Stimulated activated CD8-positive, alpha-beta memory T cell treated with anti-CD3 and anti-CD28 coated beads, Interleukin-12 subunit alpha, Interleukin-12 subunit beta, amount 100 ng/mL, for 1 hour (primary cell): ENCODE data around the gene TCERG1L.
"Not testable (repeated sequence)": the region's sequence is repeated elsewhere in the genome, so short reads cannot be mapped to it uniquely, and the experiment has no call there.

ENCODE experiments used
- DNase-seq: peaks from one replicate; pipeline ENCODE4 v3.0.0-alpha.2; 2020; ENCODE audit warnings: low read depth

Gene TCERG1L

GRCh38 chr10:131165092-131165491, 146.4 kb downstream of the TCERG1L start:
- DNase-seq: no peak

GRCh38 chr10:131162866-131163843, 148.4 kb downstream of the TCERG1L start:
- DNase-seq: no peak

- DNase-seq: no peak
These were observed 149.3 kb downstream of the TCERG1L start for GRCh38 chr10:131162211-131162610.

- DNase-seq: no peak
These were observed 150.4 kb downstream of the TCERG1L start for GRCh38 chr10:131161087-131161486.

- no peak for DNase-seq
These were observed 151.2 kb downstream of the TCERG1L start for GRCh38 chr10:131160219-131160875.

GRCh38 chr10:131159771-131160170, 151.8 kb downstream of the TCERG1L start:
- no peak for DNase-seq

GRCh38 chr10:131158695-131159094, 152.8 kb downstream of the TCERG1L start:
- no peak for DNase-seq

- DNase-seq: no peak
These were observed 153.6 kb downstream of the TCERG1L start for GRCh38 chr10:131157899-131158298.

- no peak for DNase-seq
These were observed 155.7 kb downstream of the TCERG1L start for GRCh38 chr10:131155876-131156230.

- no peak for DNase-seq
These were observed 156.2 kb downstream of the TCERG1L start for GRCh38 chr10:131155218-131155875.

GRCh38 chr10:131154306-131155025, 157.1 kb downstream of the TCERG1L start:
- no peak for DNase-seq

GRCh38 chr10:131152456-131152855, 159.1 kb downstream of the TCERG1L start:
- not testable (repeated sequence) for DNase-seq

GRCh38 chr10:131150126-131150525, 161.4 kb downstream of the TCERG1L start:
- no peak for DNase-seq

GRCh38 chr10:131149586-131149985, 161.9 kb downstream of the TCERG1L start:
- no peak for DNase-seq

- DNase-seq: no peak
These were observed 162.4 kb downstream of the TCERG1L start for GRCh38 chr10:131149111-131149510.

GRCh38 chr10:131148270-131148669, 163.3 kb downstream of the TCERG1L start:
- DNase-seq: no peak

- DNase-seq: no peak
These were observed 164.1 kb downstream of the TCERG1L start for GRCh38 chr10:131147301-131147975.

- DNase-seq: no peak
These were observed 164.7 kb downstream of the TCERG1L start for GRCh38 chr10:131146790-131147189.

- DNase-seq: no peak
These were observed 165.8 kb downstream of the TCERG1L start for GRCh38 chr10:131145756-131146155.

GRCh38 chr10:131144711-131145375, 166.7 kb downstream of the TCERG1L start:
- DNase-seq: no peak

GRCh38 chr10:131144196-131144595, 167.3 kb downstream of the TCERG1L start:
- no peak for DNase-seq
